ENCODE measurements around the gene OR5V1. TPM values are rescaled to one million over a fixed set of nuclear protein-coding genes. Genes with fewer than 3 reads are reported as not detected.
"Not testable (repeated sequence)": the region's sequence is repeated elsewhere in the genome, so short reads cannot be mapped to it uniquely, and the experiment has no call there.

OR5V1 gene
- not detected for polyA plus RNA-seq (ENCODE audit: insufficient read length)

DNA sequence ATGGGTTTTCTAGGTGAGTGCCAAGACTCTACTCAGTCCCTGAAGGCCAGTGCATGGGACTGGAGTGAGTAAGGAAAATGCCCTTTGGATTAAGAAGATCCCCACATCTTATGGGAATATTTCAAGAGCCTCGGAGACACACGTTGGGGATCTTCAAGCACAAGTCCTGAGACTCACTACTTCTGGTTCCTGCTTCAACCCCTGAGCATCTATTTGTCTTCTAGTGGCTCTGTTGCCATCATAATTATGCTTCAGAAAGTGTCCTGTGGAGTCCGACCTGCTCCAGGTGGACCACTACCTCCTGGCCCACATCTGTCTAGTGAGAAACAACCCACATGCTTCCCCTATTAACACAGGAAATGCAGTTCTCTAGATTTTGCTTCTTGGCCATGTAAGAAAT is at the start of gene OR5V1:
TSS of gene OR5V1 (minus strand) at position 101 of the 400 bp plus-strand sequence. CDS start 12,670 bp downstream, outside the sequence.
- DNase-seq (ENCODE audit: low read depth), result no peak

DNA sequence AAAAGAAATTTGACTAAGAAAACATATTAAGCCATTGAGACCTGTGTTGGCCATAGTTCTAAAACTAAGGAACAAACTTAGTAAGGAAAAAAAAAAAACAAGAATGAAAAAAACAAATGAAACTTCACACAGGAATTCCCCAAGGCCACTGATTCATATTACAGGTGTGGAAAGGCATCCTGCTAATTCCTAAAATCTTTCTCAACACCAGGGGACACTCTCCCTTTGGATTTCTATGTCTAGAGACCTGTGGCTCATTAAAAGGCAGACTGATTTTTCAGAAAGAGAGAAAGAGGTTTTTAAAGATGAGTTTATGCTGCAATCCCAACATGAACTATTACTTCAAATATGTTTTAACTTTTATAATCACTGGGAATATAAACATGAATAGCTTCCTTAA is 45.9 kb upstream of the OR5V1 start, which contains the start of gene OR12D1:
TSS of gene OR12D1 (plus strand) at position 341 of the 400 bp plus-strand sequence.
- no peak for DNase-seq (ENCODE audit: low read depth)

DNA sequence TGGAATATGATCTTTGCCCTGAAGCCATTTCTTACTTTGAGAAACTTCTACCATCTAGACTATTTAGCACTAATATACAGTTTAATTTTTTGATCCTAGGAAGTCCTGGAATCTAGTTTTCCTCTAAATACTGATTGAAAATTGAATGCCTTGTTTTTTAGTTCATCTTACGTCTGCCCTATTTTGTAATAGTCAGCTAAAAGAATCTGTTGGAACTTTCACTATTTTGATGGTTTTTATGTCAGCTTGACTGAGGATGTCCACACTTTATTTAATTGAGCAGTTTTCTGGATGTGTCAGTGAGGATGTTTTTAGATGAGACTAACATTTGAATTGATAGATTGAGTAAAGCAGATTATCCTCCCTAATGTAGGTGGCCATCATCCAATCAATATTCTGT is 35.1 kb upstream of the OR5V1 start:
- no peak for DNase-seq (ENCODE audit: low read depth)

DNA sequence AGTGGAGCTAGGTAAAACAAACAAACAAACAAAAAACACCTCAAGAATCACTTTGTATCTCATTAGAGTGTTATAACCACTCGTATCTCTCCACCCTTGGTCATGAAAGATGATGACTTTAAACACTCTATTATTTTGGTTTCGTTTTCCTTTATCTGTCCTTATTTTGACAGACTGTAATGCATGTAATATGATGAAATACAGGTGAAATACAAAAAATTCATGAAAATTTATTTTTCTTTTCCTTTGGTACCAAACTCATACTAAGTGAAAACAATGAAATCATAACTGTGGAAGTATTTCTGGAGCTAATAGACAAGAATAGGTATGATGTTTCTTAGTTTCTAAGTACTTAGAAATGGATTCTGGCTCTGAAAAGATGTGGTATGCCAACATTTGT is 30.9 kb upstream of the OR5V1 start:
- no peak for DNase-seq (ENCODE audit: low read depth)

DNA sequence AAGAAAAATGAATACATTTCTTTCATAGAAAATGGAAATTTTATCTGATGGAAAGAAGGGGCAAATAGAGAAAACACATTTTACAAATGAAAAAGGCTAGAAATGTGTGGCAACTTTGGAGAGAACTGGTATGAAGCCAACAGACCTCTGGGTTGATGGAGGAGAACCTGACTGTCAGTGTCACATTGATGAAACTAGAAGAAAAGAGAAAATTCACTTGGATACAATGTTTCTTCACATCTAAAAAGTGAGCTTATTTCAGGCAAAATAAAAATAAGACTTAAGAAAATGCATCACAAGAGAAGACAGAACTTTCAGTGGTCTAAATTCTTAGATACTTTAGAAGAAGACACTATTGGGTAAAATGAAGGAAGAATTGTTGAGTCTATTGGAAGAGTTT is 26.7 kb upstream of the OR5V1 start, which contains the start of gene OR12D2:
TSS of gene OR12D2 (plus strand) at position 301 of the 400 bp plus-strand sequence. CDS start 1,069 bp downstream, outside the sequence.
- no peak for DNase-seq (ENCODE audit: low read depth)

DNA sequence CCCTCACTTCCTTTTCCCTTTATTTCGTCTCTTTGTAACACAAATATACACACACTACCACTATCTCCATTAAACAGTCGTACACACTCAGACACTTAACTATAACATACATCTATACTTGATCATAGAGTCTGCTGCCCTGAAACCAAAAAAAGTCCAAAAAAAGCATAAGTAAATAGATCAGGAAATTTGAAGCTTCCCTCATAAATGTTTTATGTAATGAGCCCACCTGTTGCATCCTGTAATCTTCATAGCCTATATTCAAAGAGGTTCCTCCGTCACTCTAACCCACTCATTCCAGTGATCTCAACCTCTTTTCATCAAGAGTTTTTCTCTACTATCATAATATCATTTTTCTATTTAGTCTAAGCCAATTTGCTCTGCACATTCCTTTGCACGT is 19.9 kb upstream of the OR5V1 start:
- DNase-seq (ENCODE audit: low read depth), result no peak

DNA sequence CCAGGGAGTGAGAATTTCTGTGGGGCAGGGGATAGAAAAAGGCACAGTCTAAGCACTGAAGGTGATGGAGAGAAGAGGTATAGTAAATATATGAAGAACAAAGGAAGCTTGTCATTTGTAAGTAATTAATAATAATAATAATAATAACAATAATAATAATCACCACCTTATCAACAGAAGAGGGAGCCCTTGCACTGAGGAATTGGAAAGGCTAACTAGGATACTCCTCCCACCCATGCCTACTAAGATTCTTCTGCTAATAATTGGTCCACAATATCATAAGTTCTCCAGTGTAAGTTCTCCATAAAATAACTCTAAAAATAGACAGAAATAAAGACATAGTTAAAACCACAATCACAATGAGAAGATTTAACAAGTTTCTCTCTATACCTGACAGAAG is 7.3 kb upstream of the OR5V1 start:
- DNase-seq (ENCODE audit: low read depth), result no peak

DNA sequence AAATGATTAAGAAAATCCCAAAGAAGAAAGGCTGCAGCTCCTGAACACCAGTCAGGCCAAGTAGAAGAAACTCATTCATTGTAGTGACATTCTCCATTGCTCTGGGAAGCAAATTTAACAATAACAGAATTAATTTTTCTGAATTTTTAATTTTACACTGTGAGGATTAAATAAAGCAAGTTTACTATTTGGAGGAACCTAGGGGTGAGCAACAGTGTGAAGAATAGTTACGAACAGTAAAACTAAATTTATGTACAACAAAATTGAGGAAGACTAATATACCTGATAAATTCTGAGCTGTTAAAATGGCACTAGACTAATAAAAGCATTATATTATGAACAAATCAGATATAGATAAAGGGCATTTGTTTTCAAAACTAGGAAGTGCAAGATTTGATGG is 6.5 kb upstream of the OR5V1 start, which contains the start of gene OR12D3:
TSS of gene OR12D3 (minus strand) at position 101 of the 400 bp plus-strand sequence. CDS start at position 97, 4 bp downstream.
- no peak for DNase-seq (ENCODE audit: low read depth)

DNA sequence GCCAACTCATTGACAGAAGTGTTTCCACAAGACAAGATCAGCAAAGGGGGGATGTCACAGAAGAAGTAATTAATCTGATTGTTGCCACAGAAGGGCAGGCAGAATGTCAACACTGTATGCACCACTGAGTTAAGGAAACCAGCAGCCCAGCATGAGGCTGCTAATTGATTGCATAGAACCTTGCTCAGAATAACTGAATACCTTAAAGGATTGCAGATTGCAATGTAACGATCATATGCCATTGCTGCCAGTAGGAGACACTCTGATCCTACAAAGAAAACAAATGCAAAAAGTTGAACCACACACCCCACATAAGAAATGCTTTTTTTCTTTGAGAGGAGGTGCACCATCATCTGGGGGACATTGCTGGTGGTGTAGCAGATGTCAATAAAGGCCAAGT is 13.1 kb downstream of the OR5V1 start:
- no peak for DNase-seq (ENCODE audit: low read depth)

DNA sequence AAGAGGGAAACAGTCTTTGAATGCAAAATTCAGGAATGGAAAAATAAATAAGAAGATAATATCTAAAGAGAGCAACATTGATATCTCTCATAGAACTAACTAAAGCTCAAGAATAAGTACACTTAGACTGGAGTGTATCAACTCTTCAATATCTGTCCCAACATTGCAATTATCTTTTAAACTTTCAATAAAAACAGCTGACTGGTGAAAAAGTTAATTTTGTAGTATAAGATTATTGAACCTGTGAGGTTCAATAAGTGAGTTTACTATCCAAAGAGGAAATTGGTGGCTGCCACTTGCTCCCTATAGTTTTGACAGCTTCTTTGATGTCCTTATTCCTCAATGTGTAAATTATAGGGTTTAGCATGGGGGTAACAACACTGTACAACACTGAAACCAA is 13.7 kb downstream of the OR5V1 start:
- DNase-seq (ENCODE audit: low read depth), result no peak

DNA sequence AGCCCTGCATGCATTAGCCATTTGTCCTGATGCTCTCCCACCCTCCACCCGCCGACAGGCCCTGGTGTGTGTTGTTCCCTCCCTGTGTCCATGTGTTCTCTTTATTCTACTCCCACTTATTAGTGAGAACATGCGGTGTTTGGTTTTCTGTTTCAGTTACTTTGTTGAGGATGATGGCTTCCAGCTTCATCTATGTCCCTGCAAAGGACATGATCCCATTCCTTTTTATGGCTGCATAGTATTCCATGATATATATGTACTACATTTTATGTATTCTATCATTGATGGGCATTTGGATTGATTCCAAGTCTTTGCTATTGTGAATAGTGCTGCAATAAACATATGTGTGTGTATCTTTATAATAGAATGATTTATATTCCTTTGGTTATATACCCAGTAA is 19.3 kb downstream of the OR5V1 start:
- not testable (repeated sequence) for DNase-seq (ENCODE audit: low read depth)

DNA sequence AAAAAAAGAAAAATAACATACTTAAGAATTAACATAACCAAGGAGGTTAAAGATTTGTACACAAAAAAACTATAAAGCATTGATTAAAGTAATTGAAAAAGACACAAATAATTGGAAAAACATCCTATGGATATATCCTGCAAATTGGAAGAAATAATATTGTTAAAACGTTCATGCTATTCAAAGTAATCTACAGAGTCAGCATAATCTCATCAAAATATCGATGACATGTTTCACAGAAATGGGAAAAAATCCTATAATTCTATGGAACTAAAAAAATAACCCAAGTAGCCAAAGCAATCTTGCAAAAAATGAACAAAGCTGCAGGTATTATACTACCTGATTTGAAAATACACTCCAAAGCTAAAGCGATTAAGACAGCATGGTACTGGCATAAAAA is 23.3 kb downstream of the OR5V1 start:
- no peak for DNase-seq (ENCODE audit: low read depth)

DNA sequence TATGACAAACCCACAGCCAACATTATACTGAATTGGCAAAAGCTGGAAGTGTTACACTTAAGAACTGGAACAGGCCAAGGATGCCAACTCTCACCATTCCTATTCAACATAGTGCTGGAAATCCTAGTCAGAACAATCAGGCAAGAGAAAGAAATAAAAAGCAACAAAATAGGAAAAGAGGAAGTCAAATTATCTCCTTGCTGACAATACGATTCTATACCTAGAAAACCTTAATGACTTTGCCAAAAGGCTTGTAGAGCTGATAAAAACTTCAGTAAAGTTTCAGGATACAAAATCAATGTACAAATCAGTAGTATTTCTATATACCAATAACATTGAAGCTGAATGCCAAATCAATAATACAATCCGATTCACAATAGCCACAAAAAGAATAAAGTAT is 32.4 kb downstream of the OR5V1 start:
- no peak for DNase-seq (ENCODE audit: low read depth)

DNA sequence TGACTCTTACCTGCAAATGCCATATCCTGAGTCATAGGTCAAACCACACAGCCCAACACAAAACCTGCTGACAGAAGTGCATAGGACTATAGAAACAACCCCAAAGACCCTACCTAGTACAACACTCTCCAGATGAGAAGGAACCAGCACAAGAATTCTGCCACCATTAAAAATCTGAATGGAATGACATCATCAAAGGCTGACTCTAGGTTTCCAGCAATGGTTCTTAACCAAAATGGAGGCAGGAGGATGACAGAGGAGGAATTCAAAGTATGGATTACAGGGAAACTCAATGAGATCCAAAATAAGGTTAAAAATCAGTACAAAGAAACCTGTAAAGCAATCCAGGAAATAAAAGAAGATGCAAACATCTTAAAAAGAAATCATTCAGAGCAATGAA is 36.0 kb downstream of the OR5V1 start:
- no peak for DNase-seq (ENCODE audit: low read depth)

DNA sequence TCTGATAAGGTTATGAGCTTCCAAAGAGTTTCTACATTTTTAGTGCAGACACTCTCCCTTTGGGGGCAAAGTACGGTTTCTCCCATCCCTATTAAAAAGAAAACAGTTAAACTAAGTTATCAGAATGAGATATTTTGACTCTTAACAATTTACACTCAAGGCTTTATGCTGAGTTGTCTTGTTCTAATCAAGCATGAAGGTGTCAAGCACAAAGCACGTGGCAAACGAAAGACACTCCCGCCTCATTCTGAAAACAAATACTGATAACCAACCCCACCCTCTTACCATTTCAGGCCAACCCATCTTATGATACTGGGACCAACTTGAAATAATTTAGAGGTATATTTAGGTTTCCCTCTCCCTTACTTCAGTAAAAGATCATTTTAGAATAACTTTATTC is 42.9 kb downstream of the OR5V1 start:
- DNase-seq (ENCODE audit: low read depth), result no peak

DNA sequence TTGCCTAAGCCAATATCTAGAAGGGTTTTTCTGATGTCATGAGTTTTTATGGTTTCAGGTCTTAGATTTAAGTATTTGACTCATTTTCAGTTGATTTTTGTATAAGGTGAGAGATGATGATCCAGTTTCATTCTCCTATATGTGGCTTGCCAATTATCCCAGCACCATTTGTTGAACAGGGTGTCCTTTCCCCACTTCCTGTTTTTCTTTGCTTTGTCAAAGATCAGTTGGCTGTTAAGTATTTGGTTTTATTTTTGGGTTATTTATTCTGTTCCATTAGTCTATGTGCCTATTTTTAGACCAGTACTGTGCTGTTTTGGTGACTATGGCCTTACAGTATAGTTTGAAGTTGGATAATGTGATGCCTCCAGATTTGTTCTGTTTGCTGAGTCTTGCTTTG is 45.3 kb downstream of the OR5V1 start:
- not testable (repeated sequence) for DNase-seq (ENCODE audit: low read depth)

DNA sequence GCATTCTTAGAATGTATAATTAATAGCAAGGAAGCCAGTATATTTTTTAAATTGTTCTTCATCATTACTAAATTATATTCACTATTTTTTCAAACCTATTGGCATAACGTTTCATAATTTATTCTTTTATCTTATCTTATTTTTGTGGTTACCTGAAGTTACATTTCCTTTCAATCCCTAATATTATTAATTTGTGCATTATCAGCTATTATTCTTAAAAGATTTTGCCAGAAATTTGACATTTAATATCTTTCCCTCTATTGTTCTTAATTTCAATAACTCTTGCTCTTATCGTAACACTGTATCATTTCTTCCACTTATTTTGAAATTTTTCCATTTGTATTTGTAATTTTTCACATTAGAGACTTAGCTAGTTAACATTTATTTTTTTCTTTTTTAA is 48.7 kb downstream of the OR5V1 start:
- no peak for DNase-seq (ENCODE audit: low read depth)

Other genes starting within 250 kb of the OR5V1 start
- not detected for gene OR2J2, start 198.0 kb downstream of the OR5V1 start, polyA plus RNA-seq (ENCODE audit: insufficient read length)
- gene OR14J1, start 67.2 kb downstream of the OR5V1 start, polyA plus RNA-seq (ENCODE audit: insufficient read length), result 0.05 TPM
- not detected for gene OR12D3, start 6.4 kb upstream of the OR5V1 start, polyA plus RNA-seq (ENCODE audit: insufficient read length)
- not detected for gene OR12D2, start 26.8 kb upstream of the OR5V1 start, polyA plus RNA-seq (ENCODE audit: insufficient read length)
- gene OR12D1, start 46.1 kb upstream of the OR5V1 start, polyA plus RNA-seq (ENCODE audit: insufficient read length), result not detected
- gene OR10C1, start 70.4 kb upstream of the OR5V1 start, polyA plus RNA-seq (ENCODE audit: insufficient read length), result not detected
- not detected for gene OR11A1, start 88.2 kb upstream of the OR5V1 start, polyA plus RNA-seq (ENCODE audit: insufficient read length)
- gene OR2H1, start 88.3 kb upstream of the OR5V1 start, polyA plus RNA-seq (ENCODE audit: insufficient read length), result not detected
- not detected for gene MAS1L, start 119.1 kb upstream of the OR5V1 start, polyA plus RNA-seq (ENCODE audit: insufficient read length)
- 0.28 TPM for gene UBD, start 190.9 kb upstream of the OR5V1 start, polyA plus RNA-seq (ENCODE audit: insufficient read length)
- gene OR2H2, start 216.3 kb upstream of the OR5V1 start, polyA plus RNA-seq (ENCODE audit: insufficient read length), result 0.15 TPM